ENCODE measurements around the gene RPS10.

DNA sequence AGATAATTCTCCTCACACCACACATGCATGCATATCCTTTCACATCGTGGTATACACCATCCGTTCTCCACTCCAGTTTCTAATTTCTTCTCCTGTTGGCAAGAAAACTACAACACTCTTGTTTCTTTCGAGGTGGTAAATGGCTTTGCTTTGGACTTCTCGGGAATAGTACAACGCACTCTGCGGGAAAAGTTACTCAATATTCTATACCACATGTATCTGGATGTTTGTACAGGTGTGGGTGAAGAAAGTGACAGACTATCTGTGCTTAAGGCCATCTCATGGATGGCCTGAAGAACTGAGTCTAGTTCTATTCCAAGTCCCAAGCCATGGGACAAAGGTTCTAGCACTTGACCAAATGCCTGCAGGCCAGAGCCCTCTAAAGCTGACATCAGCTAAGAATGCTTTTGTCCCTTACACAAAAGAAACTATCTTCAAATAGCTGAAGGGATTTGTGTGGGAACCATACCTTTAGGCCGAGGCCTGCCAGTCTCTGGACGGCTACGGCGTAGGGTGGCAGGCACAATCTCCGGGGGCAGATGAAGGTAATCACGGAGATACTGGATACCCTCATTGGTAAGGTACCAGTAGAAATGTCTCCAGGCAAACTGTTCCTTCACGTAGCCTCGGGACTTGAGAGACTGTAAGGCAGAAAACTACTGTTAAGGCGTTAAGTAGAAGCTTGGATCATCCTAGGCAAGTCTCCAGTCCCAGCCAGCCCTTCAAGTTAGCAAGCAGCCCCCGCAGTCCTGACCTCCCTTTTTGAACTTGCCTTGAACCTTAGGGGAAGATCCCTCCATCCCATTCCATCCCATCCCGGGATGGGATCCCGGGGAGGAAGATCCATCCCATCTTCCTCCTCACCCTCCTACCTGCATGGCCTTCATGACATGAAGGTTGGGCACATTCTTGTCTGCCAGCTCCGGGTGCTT is 1.4 kb downstream of the RPS10 start:
- TF ChIP-seq FOXA1 (IDR thresholded peaks at IDR 0.05) (no peak), FOXK2 (IDR thresholded peaks at IDR 0.05) (no peak), FOXM1 (IDR thresholded peaks at IDR 0.05; ENCODE audit: borderline replicate concordance) (no peak), BHLHE40 (IDR thresholded peaks at IDR 0.05; ENCODE audit: borderline replicate concordance) (no peak), ELF4 (IDR thresholded peaks at IDR 0.05) (no peak), SP1 (IDR thresholded peaks at IDR 0.05) (no peak), NFRKB (IDR thresholded peaks at IDR 0.05) (no peak), TARDBP (IDR thresholded peaks at IDR 0.05) (no peak), SUZ12 (IDR thresholded peaks at IDR 0.05) (no peak), CTBP1 (IDR thresholded peaks at IDR 0.05; ENCODE audit: borderline replicate concordance) (no peak), LEF1 (IDR thresholded peaks at IDR 0.05; ENCODE audit: borderline replicate concordance) (no peak), ARNT (IDR thresholded peaks at IDR 0.05) (no peak)
- TF ChIP-seq, protein P1, sequence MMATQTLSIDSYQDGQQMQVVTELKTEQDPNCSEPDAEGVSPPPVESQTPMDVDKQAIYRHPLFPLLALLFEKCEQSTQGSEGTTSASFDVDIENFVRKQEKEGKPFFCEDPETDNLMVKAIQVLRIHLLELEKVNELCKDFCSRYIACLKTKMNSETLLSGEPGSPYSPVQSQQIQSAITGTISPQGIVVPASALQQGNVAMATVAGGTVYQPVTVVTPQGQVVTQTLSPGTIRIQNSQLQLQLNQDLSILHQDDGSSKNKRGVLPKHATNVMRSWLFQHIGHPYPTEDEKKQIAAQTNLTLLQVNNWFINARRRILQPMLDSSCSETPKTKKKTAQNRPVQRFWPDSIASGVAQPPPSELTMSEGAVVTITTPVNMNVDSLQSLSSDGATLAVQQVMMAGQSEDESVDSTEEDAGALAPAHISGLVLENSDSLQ (IDR thresholded peaks at IDR 0.05), result no peak

Data from HEK293T (cell line).